Endodermal cell (in vitro differentiated cells): Measurements from ENCODE around the gene GPHN. TPM values are rescaled to one million over a fixed set of nuclear protein-coding genes. Genes with fewer than 3 reads are reported as not detected.

ENCODE experiments used
- DNase-seq: peaks from one replicate; pipeline ENCODE4 v3.0.0-alpha.2; 2017
- H3K27ac ChIP-seq: 2 replicates; pipeline ENCODE4 v1.5.1; 2013; ENCODE audit warnings: mild to moderate bottlenecking, low read depth, low read length, moderate library complexity
- H3K27me3 ChIP-seq: 2 replicates; pipeline ENCODE4 v1.6.1; 2013; ENCODE audit warnings: mild to moderate bottlenecking, low read length, moderate library complexity; ENCODE audit not compliant: insufficient read depth, control insufficient read depth, poor library complexity, severe bottlenecking
- H3K36me3 ChIP-seq: 2 replicates; pipeline ENCODE4 v1.7.0; 2013; ENCODE audit warnings: mild to moderate bottlenecking, low read length, moderate library complexity; ENCODE audit not compliant: control insufficient read depth, insufficient read depth
- H3K4me1 ChIP-seq: one replicate; pipeline ENCODE4 v1.7.0; 2013; ENCODE audit warnings: low read length; ENCODE audit not compliant: control insufficient read depth, insufficient read depth
- H3K4me3 ChIP-seq: 2 replicates; pipeline ENCODE4 v1.5.1; 2013; ENCODE audit warnings: mild to moderate bottlenecking, low read length, moderate library complexity
- H3K9ac ChIP-seq: 2 replicates; pipeline ENCODE4 v1.6.1; 2013; ENCODE audit warnings: mild to moderate bottlenecking, low read length, moderate library complexity; ENCODE audit not compliant: poor library complexity, severe bottlenecking; ENCODE audit errors: extremely low read depth
- H3K9me3 ChIP-seq: 2 replicates; pipeline ENCODE4 v1.6.1; 2013; ENCODE audit warnings: mild to moderate bottlenecking, low read length, moderate library complexity; ENCODE audit not compliant: control insufficient read depth
- H3K27ac Mint-ChIP-seq: 2 replicates; pipeline ENCODE4 v1.8.0; 2020; ENCODE audit warnings: mixed read lengths
- H3K27me3 Mint-ChIP-seq: 2 replicates; pipeline ENCODE4 v1.8.0; 2021; ENCODE audit warnings: mild to moderate bottlenecking, mixed read lengths; ENCODE audit not compliant: insufficient read depth
- H3K36me3 Mint-ChIP-seq: 2 replicates; pipeline ENCODE4 v1.8.0; 2020; ENCODE audit warnings: low read depth, mixed read lengths
- H3K4me1 Mint-ChIP-seq: 2 replicates; pipeline ENCODE4 v1.8.0; 2020; ENCODE audit warnings: mixed read lengths
- H3K4me3 Mint-ChIP-seq: 2 replicates; pipeline ENCODE4 v1.8.0; 2020; ENCODE audit warnings: mild to moderate bottlenecking, moderate library complexity, mixed read lengths
- H3K9me3 Mint-ChIP-seq: 2 replicates; pipeline ENCODE4 v1.8.0; 2020; ENCODE audit warnings: mild to moderate bottlenecking, mixed read lengths
- CTCF ChIP-seq: fragments of 200-600 bp; sonication (generic); conservative IDR thresholded peaks from 2 replicates; pipeline ENCODE4 v1.5.0; 2021; ENCODE audit warnings: antibody characterized with exemption, mild to moderate bottlenecking
- WGBS, 2 experiments: methylation state at CpG; one replicate each; pipeline versions ENCODE4 v1.1.5 to v1.1.7; 2013; ENCODE audit warnings: missing lambda C conversion rate in 2 of 2, mixed read lengths in 1 of 2; ENCODE audit not compliant: insufficient coverage in 1 of 2, insufficient read length in 1 of 2; 5-methylcytosine and 5-hydroxymethylcytosine counted together
- total RNA-seq, 2 donors: library from RNA; stranded (reverse); fragmentation: NEBNext Ultra II Directional in 1 of 2; extraction: Animal tissue kit (Norgen Biotek cat#: 25700) in 1 of 2; gene quantifications; 2 replicates in 1 of 2; 3 replicates in 1 of 2; pipeline ENCODE4 v1.2.1, GENCODE V29; 2021

GPHN gene
- total RNA-seq, 2 donors from 2014 or later = 12.4 to 15.0 TPM

- Histone ChIP-seq H3K9ac (no peak overlapping the region), H3K36me3 (no peaks in the 10 kb centered on the region), H3K27me3 (no peaks in the 10 kb centered on the region), H3K4me3 (no peak overlapping the region), H3K27ac (no peak overlapping the region), H3K4me1 (no peaks in the 10 kb centered on the region), H3K9me3 (no peaks in the 10 kb centered on the region)
- WGBS, 2 experiments = 89% methylated on average over 1 of the region's 3 CpGs; no CpG with 5 or more reads in 1 of the 2 experiments
- Mint-ChIP-seq H3K27me3 (no peaks in the 10 kb centered on the region), H3K9me3 (peaks cover 12% of the 10 kb centered on the region), H3K4me1 (peaks cover 17% of the 10 kb centered on the region), H3K36me3 (no peaks in the 10 kb centered on the region), H3K27ac (no peak overlapping the region), H3K4me3 (no peak overlapping the region)
- DNase-seq = no peak
- no peak for TF ChIP-seq CTCF
These were observed 563.6 kb downstream of the GPHN start for GRCh38 chr14:67071506-67071905.

- DNase-seq = no peak
- Histone ChIP-seq H3K9me3 (peaks cover 10% of the 10 kb centered on the region), H3K36me3 (no peaks in the 10 kb centered on the region), H3K27me3 (no peaks in the 10 kb centered on the region), H3K9ac (no peak overlapping the region), H3K4me1 (no peaks in the 10 kb centered on the region), H3K4me3 (no peak overlapping the region), H3K27ac (no peak overlapping the region)
- H3K9me3 Mint-ChIP-seq = peaks cover 4% of the 10 kb centered on the region
- H3K36me3 Mint-ChIP-seq = no peaks in the 10 kb centered on the region
- no peak for TF ChIP-seq CTCF
- H3K4me3 Mint-ChIP-seq = no peak overlapping the region
- H3K4me1 Mint-ChIP-seq = no peaks in the 10 kb centered on the region
- no peak overlapping the region for H3K27ac Mint-ChIP-seq
- 98 to 100% methylated on average over 2 of the region's 3 CpGs for WGBS, 2 experiments
- H3K27me3 Mint-ChIP-seq = no peaks in the 10 kb centered on the region
These were observed 570.0 kb downstream of the GPHN start for GRCh38 chr14:67077921-67078320.

GRCh38 chr14:67079846-67080245 lies 571.9 kb downstream of the GPHN start:
- Histone ChIP-seq H3K27ac (no peak overlapping the region), H3K9ac (no peak overlapping the region), H3K27me3 (no peaks in the 10 kb centered on the region), H3K4me3 (no peak overlapping the region), H3K4me1 (no peaks in the 10 kb centered on the region), H3K36me3 (no peaks in the 10 kb centered on the region), H3K9me3 (peaks cover 10% of the 10 kb centered on the region)
- no peaks in the 10 kb centered on the region for H3K27me3 Mint-ChIP-seq
- H3K27ac Mint-ChIP-seq = no peak overlapping the region
- H3K4me3 Mint-ChIP-seq = no peak overlapping the region
- no peak for DNase-seq
- peaks cover 4% of the 10 kb centered on the region for H3K9me3 Mint-ChIP-seq
- no peaks in the 10 kb centered on the region for H3K36me3 Mint-ChIP-seq
- TF ChIP-seq CTCF = no peak
- H3K4me1 Mint-ChIP-seq = no peaks in the 10 kb centered on the region
